Skeletal muscle tissue (tissue), 1 donor: ENCODE measurements around the gene ACACA. TPM values are rescaled to one million over a fixed set of nuclear protein-coding genes. Genes with fewer than 3 reads are reported as not detected.

Source experiments
- total RNA-seq: library from RNA; depleted of rRNA; stranded (reverse); fragments of >200 nt; gene quantifications from one replicate; pipeline ENCODE4 v1.2.3, GENCODE V29; 2014

Gene ACACA
- total RNA-seq, 1 donor from 2014 or later, result 26.6 TPM

Other genes starting within 250 kb of the ACACA start
- not detected for gene C17orf78, start 30.9 kb downstream of the ACACA start, total RNA-seq
- 28.7 TPM for gene TADA2A, start 50 bp upstream of the ACACA start, total RNA-seq
- 9.4 TPM for gene DUSP14, start 83.1 kb upstream of the ACACA start, total RNA-seq
- 29.2 TPM for gene SYNRG, start 202.6 kb upstream of the ACACA start, total RNA-seq
- 21.4 TPM for gene DDX52, start 236.6 kb upstream of the ACACA start, total RNA-seq